ENCODE measurements around the gene LIMS1. TPM values are rescaled to one million over a fixed set of nuclear protein-coding genes. Genes with fewer than 3 reads are reported as not detected.
A peak's percentile ranks its signal among the peaks of the same experiment; 100 is the strongest.
"Not testable (repeated sequence)": the region's sequence is repeated elsewhere in the genome, so short reads cannot be mapped to it uniquely, and the experiment has no call there.

The LIMS1 gene
- polyA plus RNA-seq, 1 donor (not counting 4 experiments of a cell fraction or from before 2014, with no cell fraction given) = 62.5 TPM

DNA sequence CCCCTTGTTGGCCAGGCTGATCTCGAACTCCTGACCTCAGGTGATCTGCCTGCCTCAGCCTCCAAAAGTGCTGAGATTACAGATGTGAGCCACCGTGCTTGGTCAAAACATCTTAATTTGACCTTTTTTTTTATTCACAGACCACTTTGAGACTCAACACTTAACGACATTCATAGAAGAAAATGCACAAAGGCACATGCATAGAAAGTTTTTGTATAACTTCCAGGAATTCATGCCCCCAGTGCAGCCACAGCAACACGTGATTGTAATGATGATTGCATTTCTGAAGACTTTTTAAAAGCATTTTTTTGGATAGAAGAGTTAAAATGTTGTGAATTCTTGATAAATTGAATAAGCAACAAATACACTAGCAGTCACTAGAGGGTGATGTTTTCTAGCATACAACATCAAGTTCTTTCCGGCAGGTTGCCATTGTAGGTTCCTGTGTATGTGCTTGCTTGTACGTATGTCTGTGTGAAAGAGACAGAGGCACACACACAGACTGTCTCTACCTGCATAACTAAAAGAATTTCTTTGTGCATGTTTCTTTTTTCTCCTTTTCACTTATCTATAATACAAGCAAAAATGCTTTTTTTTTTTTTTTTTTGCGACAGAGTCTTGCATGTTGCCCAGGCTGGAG lies 63.0 kb downstream of the LIMS1 start:
- H3K9me3 ChIP-seq (ENCODE audit: control insufficient read depth, low read depth, low read length); DNase-seq (ENCODE audit: low read depth, low spot score); H3K4me3 ChIP-seq (ENCODE audit: control insufficient read depth in 2 of 3, extremely low read depth in 1 of 3, insufficient read depth in 2 of 3, low read depth in 1 of 3, low read length in 3 of 3); H4K20me1 ChIP-seq (ENCODE audit: control insufficient read depth, extremely low read depth, insufficient read depth, low read length); dilution Hi-C loops (cut with MboI; ENCODE audit: extremely low pct_ligation_motif_present, low sequenced_read_pairs); H3K36me3 ChIP-seq (ENCODE audit: control insufficient read depth in 2 of 2, extremely low read depth in 1 of 2, insufficient read depth in 2 of 2, low read length in 2 of 2); H3K9me1 ChIP-seq (ENCODE audit: control insufficient read depth, extremely low read depth, insufficient read depth, low read length); H3K9ac ChIP-seq (ENCODE audit: control insufficient read depth, extremely low read depth, insufficient read depth, low read length); FAIRE-seq; H3K27me3 ChIP-seq (ENCODE audit: control insufficient read depth, extremely low read depth, insufficient read depth, low read length); H3K4me2 ChIP-seq (ENCODE audit: control insufficient read depth, extremely low read depth, insufficient read depth, low read depth, low read length); H2AFZ ChIP-seq (ENCODE audit: control insufficient read depth, low read length); H3K27ac ChIP-seq (ENCODE audit: control insufficient read depth, insufficient read depth, low read length): not testable (repeated sequence)
- TF ChIP-seq, protein P1, sequence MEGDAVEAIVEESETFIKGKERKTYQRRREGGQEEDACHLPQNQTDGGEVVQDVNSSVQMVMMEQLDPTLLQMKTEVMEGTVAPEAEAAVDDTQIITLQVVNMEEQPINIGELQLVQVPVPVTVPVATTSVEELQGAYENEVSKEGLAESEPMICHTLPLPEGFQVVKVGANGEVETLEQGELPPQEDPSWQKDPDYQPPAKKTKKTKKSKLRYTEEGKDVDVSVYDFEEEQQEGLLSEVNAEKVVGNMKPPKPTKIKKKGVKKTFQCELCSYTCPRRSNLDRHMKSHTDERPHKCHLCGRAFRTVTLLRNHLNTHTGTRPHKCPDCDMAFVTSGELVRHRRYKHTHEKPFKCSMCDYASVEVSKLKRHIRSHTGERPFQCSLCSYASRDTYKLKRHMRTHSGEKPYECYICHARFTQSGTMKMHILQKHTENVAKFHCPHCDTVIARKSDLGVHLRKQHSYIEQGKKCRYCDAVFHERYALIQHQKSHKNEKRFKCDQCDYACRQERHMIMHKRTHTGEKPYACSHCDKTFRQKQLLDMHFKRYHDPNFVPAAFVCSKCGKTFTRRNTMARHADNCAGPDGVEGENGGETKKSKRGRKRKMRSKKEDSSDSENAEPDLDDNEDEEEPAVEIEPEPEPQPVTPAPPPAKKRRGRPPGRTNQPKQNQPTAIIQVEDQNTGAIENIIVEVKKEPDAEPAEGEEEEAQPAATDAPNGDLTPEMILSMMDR (optimal IDR thresholded peaks at IDR 0.05 in 1 of 3, IDR thresholded peaks at IDR 0.05 in 1 of 3, conservative IDR thresholded peaks at IDR 0.05 in 1 of 3; ENCODE audit: extremely low read depth in 1 of 3, insufficient read depth in 2 of 3, low read length in 3 of 3) = peak in 1 of 3 experiments; percentile 6
- Histone ChIP-seq H3K79me2 (ENCODE audit: control insufficient read depth, insufficient read depth, low read length) (peaks cover 31% of the 10 kb centered on the region), H3K4me1 (ENCODE audit: control insufficient read depth, extremely low read depth, insufficient read depth, low read length) (peaks cover 36% of the 10 kb centered on the region)

DNA sequence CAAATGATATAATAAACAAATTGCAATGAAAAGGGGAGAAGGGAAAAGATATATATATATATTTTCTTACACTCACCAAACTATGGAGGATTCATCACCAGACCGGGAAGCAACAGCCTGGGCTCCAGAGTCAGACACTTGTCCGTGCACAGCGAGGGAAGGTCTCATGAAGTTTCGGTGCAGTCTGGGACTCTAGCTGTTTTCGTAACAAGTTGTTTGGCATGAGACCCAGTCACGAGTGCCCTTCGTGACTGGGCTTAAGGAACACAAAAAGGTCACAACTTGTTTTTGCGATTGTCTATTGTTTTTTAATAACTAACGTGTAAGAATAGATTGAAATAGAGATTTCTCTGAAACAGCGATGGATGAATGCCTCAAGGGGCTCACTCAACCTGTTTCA lies 66.9 kb downstream of the LIMS1 start:
- H3K27ac ChIP-seq (ENCODE audit: control insufficient read depth, insufficient read depth, low read length); H3K4me2 ChIP-seq (ENCODE audit: control insufficient read depth, extremely low read depth, insufficient read depth, low read depth, low read length); H4K20me1 ChIP-seq (ENCODE audit: control insufficient read depth, extremely low read depth, insufficient read depth, low read length); DNase-seq (ENCODE audit: low read depth, low spot score); H3K9me3 ChIP-seq (ENCODE audit: control insufficient read depth, low read depth, low read length); H3K9me1 ChIP-seq (ENCODE audit: control insufficient read depth, extremely low read depth, insufficient read depth, low read length); FAIRE-seq; H2AFZ ChIP-seq (ENCODE audit: control insufficient read depth, low read length); dilution Hi-C loops (cut with MboI; ENCODE audit: extremely low pct_ligation_motif_present, low sequenced_read_pairs); H3K9ac ChIP-seq (ENCODE audit: control insufficient read depth, extremely low read depth, insufficient read depth, low read length); H3K36me3 ChIP-seq (ENCODE audit: control insufficient read depth in 2 of 2, extremely low read depth in 1 of 2, insufficient read depth in 2 of 2, low read length in 2 of 2); H3K27me3 ChIP-seq (ENCODE audit: control insufficient read depth, extremely low read depth, insufficient read depth, low read length); H3K4me3 ChIP-seq (ENCODE audit: control insufficient read depth in 2 of 3, extremely low read depth in 1 of 3, insufficient read depth in 2 of 3, low read depth in 1 of 3, low read length in 3 of 3): not testable (repeated sequence)
- H3K4me1 ChIP-seq (ENCODE audit: control insufficient read depth, extremely low read depth, insufficient read depth, low read length) = peaks cover 11% of the 10 kb centered on the region
- H3K79me2 ChIP-seq (ENCODE audit: control insufficient read depth, insufficient read depth, low read length) = peaks cover 63% of the 10 kb centered on the region

DNA sequence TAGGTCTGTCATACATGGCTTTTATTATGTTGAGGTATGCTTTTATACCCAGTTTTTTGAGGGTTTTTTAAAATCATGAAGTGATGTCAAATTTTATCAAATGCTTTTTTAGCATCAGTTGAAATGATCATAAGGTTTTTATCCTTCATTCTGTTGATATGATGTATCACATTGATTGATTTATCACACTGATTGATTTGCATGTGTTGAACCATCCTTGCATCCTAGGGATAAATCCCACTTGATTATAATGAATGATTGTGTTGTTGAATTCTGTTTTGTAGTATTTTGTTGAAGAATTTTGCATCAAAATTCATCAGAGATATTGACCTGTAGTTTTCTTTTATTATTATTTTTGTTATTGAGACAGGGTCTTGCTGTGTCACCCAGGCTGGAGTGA lies 68.2 kb downstream of the LIMS1 start:
- no peaks in the 10 kb centered on the region for H4K20me1 ChIP-seq (ENCODE audit: control insufficient read depth, extremely low read depth, insufficient read depth, low read length)
- no peak overlapping the region for H3K27ac ChIP-seq (ENCODE audit: control insufficient read depth, insufficient read depth, low read length)
- no peak for DNase-seq (ENCODE audit: low read depth, low spot score)
- no peak overlapping the region for H2AFZ ChIP-seq (ENCODE audit: control insufficient read depth, low read length)
- H3K9me3 ChIP-seq (ENCODE audit: control insufficient read depth, low read depth, low read length) = no peaks in the 10 kb centered on the region
- no peak for FAIRE-seq
- no peak overlapping the region for H3K4me2 ChIP-seq (ENCODE audit: control insufficient read depth, extremely low read depth, insufficient read depth, low read depth, low read length)
- dilution Hi-C loops (cut with MboI; ENCODE audit: extremely low pct_ligation_motif_present, low sequenced_read_pairs) = no loop called here
- peaks cover 65% of the 10 kb centered on the region for H3K79me2 ChIP-seq (ENCODE audit: control insufficient read depth, insufficient read depth, low read length)
- H3K27me3 ChIP-seq (ENCODE audit: control insufficient read depth, extremely low read depth, insufficient read depth, low read length) = no peaks in the 10 kb centered on the region
- H3K36me3 ChIP-seq (ENCODE audit: control insufficient read depth in 2 of 2, extremely low read depth in 1 of 2, insufficient read depth in 2 of 2, low read length in 2 of 2) = no peaks in the 10 kb centered on the region
- H3K4me1 ChIP-seq (ENCODE audit: control insufficient read depth, extremely low read depth, insufficient read depth, low read length) = peaks cover 11% of the 10 kb centered on the region
- no peak for TF ChIP-seq EZH2 (IDR thresholded peaks at IDR 0.05; ENCODE audit: low read length)
- TF ChIP-seq, protein P1 (optimal IDR thresholded peaks at IDR 0.05 in 1 of 3, IDR thresholded peaks at IDR 0.05 in 1 of 3, conservative IDR thresholded peaks at IDR 0.05 in 1 of 3; ENCODE audit: extremely low read depth in 1 of 3, insufficient read depth in 2 of 3, low read length in 3 of 3) = no peak
- H3K9me1 ChIP-seq (ENCODE audit: control insufficient read depth, extremely low read depth, insufficient read depth, low read length) = peaks cover 3% of the 10 kb centered on the region
- H3K4me3 ChIP-seq (ENCODE audit: control insufficient read depth in 2 of 3, extremely low read depth in 1 of 3, insufficient read depth in 2 of 3, low read depth in 1 of 3, low read length in 3 of 3) = no peak overlapping the region
- H3K9ac ChIP-seq (ENCODE audit: control insufficient read depth, extremely low read depth, insufficient read depth, low read length) = no peak overlapping the region
